SU-DHL-6 (cell line): ENCODE data around the gene INPP4B.

ENCODE experiments used
- H2AFZ ChIP-seq: fragments of 200-600 bp; sonication (generic); 2 replicates; pipeline ENCODE4 v1.6.1; 2014; ENCODE audit warnings: low read depth, mild to moderate bottlenecking, moderate library complexity, mixed read lengths, antibody characterized with exemption, low read length; ENCODE audit not compliant: severe bottlenecking
- H3F3A ChIP-seq: fragments of 200-600 bp; shearing (Covaris generic); 2 replicates; pipeline ENCODE4 v1.6.0; 2016; ENCODE audit warnings: antibody characterized with exemption, mild to moderate bottlenecking; ENCODE audit not compliant: insufficient read depth
- H3K27ac ChIP-seq: fragments of 200-600 bp; sonication (generic); 2 replicates; pipeline ENCODE4 v1.5.1; 2016; ENCODE audit warnings: low read depth, mild to moderate bottlenecking, low read length, moderate library complexity, mixed read lengths
- H3K27me3 ChIP-seq: fragments of 200-600 bp; sonication (generic), shearing (Covaris generic); 2 replicates; pipeline ENCODE4 v1.6.0; 2014; ENCODE audit warnings: mild to moderate bottlenecking, low read length
- H3K36me3 ChIP-seq: fragments of 200-600 bp; sonication (generic); 2 replicates; pipeline ENCODE4 v1.6.1; 2014; ENCODE audit warnings: mild to moderate bottlenecking, low read length, mixed read lengths
- H3K4me2 ChIP-seq: fragments of 300-600, 200-600 bp; shearing (Covaris generic), sonication (generic); 2 replicates; pipeline ENCODE4 v1.6.0; 2014; ENCODE audit warnings: low read length, low read depth, mild to moderate bottlenecking; ENCODE audit not compliant: poor library complexity, severe bottlenecking
- H3K4me3 ChIP-seq: fragments of 200-600 bp; sonication (generic); 2 replicates; pipeline ENCODE4 v1.5.1; 2014; ENCODE audit warnings: antibody characterized with exemption, low read length, mild to moderate bottlenecking, mixed read lengths; ENCODE audit not compliant: insufficient read depth, poor library complexity, severe bottlenecking
- H3K79me2 ChIP-seq: fragments of 200-600 bp; sonication (generic); 2 replicates; pipeline ENCODE4 v1.6.1; 2014; ENCODE audit warnings: mild to moderate bottlenecking, low read length, moderate library complexity; ENCODE audit not compliant: insufficient read depth
- H3K9ac ChIP-seq: fragments of 200-600 bp; sonication (generic); 2 replicates; pipeline ENCODE4 v1.7.0; 2014; ENCODE audit warnings: mild to moderate bottlenecking, low read length
- H3K9me2 ChIP-seq: fragments of 200-600 bp; sonication (generic); replicated peaks from 2 replicates; pipeline ENCODE4 v1.6.1; 2014; ENCODE audit warnings: low read length; ENCODE audit not compliant: insufficient read depth
- H3K9me3 ChIP-seq: fragments of 200-600 bp; sonication (generic); 2 replicates; pipeline ENCODE4 v1.6.1; 2014; ENCODE audit warnings: low read length, mixed read lengths; ENCODE audit not compliant: insufficient read depth
- H4K20me1 ChIP-seq: fragments of 200-600 bp; sonication (generic); 2 replicates; pipeline ENCODE4 v1.6.1; 2014; ENCODE audit warnings: low read depth, mild to moderate bottlenecking, antibody characterized with exemption, low read length, moderate library complexity, mixed read lengths
- CTCF ChIP-seq: fragments of 200-600 bp; sonication (generic); IDR thresholded peaks from one replicate; pipeline ENCODE4 v1.5.1; 2017; ENCODE audit warnings: antibody characterized with exemption, mild to moderate bottlenecking, low read length, moderate library complexity; ENCODE audit not compliant: insufficient read depth, poor library complexity, severe bottlenecking
- EZH2phosphoT487 ChIP-seq: fragments of 200-600 bp; sonication (generic), shearing (Covaris generic); conservative IDR thresholded peaks from 2 replicates; pipeline ENCODE4 v1.6.1; 2018; ENCODE audit warnings: mild to moderate bottlenecking, antibody characterized with exemption, low read length, moderate library complexity, mixed read lengths

The INPP4B gene

GRCh38 chr4:142021761-142022160, 824.3 kb downstream of the INPP4B start:
- TF ChIP-seq EZH2phosphoT487 = no peak
- TF ChIP-seq CTCF = no peak
- no peak overlapping the region for H3K4me3 ChIP-seq
- no peaks in the 10 kb centered on the region for H4K20me1 ChIP-seq
- H3K27me3 ChIP-seq = no peaks in the 10 kb centered on the region
- H3K4me2 ChIP-seq = no peak overlapping the region
- H3K79me2 ChIP-seq = no peaks in the 10 kb centered on the region
- H2AFZ ChIP-seq = no peak overlapping the region
- H3K9ac ChIP-seq = no peak overlapping the region
- H3K27ac ChIP-seq = no peak overlapping the region
- H3K36me3 ChIP-seq = no peaks in the 10 kb centered on the region
- no peaks in the 10 kb centered on the region for H3K9me2 ChIP-seq
- H3F3A ChIP-seq = no peaks in the 10 kb centered on the region
- no peaks in the 10 kb centered on the region for H3K9me3 ChIP-seq

- no peaks in the 10 kb centered on the region for H3K79me2 ChIP-seq
- no peaks in the 10 kb centered on the region for H3F3A ChIP-seq
- TF ChIP-seq CTCF (no peak), EZH2phosphoT487 (no peak)
- no peaks in the 10 kb centered on the region for H3K9me2 ChIP-seq
- H3K9ac ChIP-seq = no peak overlapping the region
- no peak overlapping the region for H3K4me3 ChIP-seq
- H2AFZ ChIP-seq = no peak overlapping the region
- H3K36me3 ChIP-seq = no peaks in the 10 kb centered on the region
- no peaks in the 10 kb centered on the region for H3K9me3 ChIP-seq
- H3K4me2 ChIP-seq = no peak overlapping the region
- H3K27ac ChIP-seq = no peak overlapping the region
- H4K20me1 ChIP-seq = no peaks in the 10 kb centered on the region
- H3K27me3 ChIP-seq = no peaks in the 10 kb centered on the region
Observed at GRCh38 chr4:142021181-142021580, 824.9 kb downstream of the INPP4B start.

DNA sequence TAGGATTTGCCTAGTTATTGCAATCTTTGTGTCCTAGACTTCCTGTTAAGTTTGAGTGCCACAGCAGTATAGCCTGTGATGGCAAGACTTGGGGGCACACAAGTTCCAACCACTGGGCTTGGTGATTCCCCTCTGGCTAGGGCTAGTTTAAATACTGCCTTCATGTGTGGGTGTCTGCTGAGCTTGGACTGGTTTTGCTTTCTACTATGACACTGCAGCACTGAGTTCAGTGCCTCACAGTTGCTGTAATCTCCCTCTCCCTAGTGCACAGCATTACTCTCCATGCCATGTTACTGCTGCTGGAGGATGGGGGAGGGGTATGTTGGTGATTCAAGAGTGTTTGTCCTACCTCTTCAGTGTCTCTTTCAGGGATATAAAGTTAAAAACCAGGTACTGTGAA, 830.1 kb downstream of the INPP4B start:
- no peaks in the 10 kb centered on the region for H3K9me3 ChIP-seq
- H3F3A ChIP-seq = no peaks in the 10 kb centered on the region
- H4K20me1 ChIP-seq = no peaks in the 10 kb centered on the region
- H3K27me3 ChIP-seq = no peaks in the 10 kb centered on the region
- no peak overlapping the region for H3K9ac ChIP-seq
- H3K27ac ChIP-seq = no peak overlapping the region
- H2AFZ ChIP-seq = no peak overlapping the region
- H3K4me3 ChIP-seq = no peak overlapping the region
- no peaks in the 10 kb centered on the region for H3K79me2 ChIP-seq
- H3K4me2 ChIP-seq = no peak overlapping the region
- H3K9me2 ChIP-seq = no peaks in the 10 kb centered on the region
- H3K36me3 ChIP-seq = no peaks in the 10 kb centered on the region
- no peak for TF ChIP-seq EZH2phosphoT487
- TF ChIP-seq CTCF = no peak

- H3K36me3 ChIP-seq = no peaks in the 10 kb centered on the region
- H3F3A ChIP-seq = no peaks in the 10 kb centered on the region
- H3K4me2 ChIP-seq = no peak overlapping the region
- no peaks in the 10 kb centered on the region for H3K27me3 ChIP-seq
- no peak overlapping the region for H3K9ac ChIP-seq
- H3K79me2 ChIP-seq = no peaks in the 10 kb centered on the region
- H2AFZ ChIP-seq = no peak overlapping the region
- no peaks in the 10 kb centered on the region for H3K9me2 ChIP-seq
- H3K4me3 ChIP-seq = no peak overlapping the region
- H4K20me1 ChIP-seq = no peaks in the 10 kb centered on the region
- no peak for TF ChIP-seq EZH2phosphoT487
- no peak for TF ChIP-seq CTCF
- H3K9me3 ChIP-seq = no peaks in the 10 kb centered on the region
- H3K27ac ChIP-seq = no peak overlapping the region
Observed at GRCh38 chr4:142009751-142010150, 836.4 kb downstream of the INPP4B start.
